GM18870 (cell line): ENCODE data around the gene RGCC.
A peak's percentile ranks its signal among the peaks of the same experiment; 100 is the strongest.
"Not testable (repeated sequence)": the region's sequence is repeated elsewhere in the genome, so short reads cannot be mapped to it uniquely, and the experiment has no call there.

Source experiments
- ATAC-seq: cut with Tn5 transposase; IDR thresholded peaks from one replicate; pipeline ENCODE4 v1.9.1; 2021; ENCODE audit warnings: moderate library complexity; ENCODE audit not compliant: unreplicated experiment

RGCC gene

DNA sequence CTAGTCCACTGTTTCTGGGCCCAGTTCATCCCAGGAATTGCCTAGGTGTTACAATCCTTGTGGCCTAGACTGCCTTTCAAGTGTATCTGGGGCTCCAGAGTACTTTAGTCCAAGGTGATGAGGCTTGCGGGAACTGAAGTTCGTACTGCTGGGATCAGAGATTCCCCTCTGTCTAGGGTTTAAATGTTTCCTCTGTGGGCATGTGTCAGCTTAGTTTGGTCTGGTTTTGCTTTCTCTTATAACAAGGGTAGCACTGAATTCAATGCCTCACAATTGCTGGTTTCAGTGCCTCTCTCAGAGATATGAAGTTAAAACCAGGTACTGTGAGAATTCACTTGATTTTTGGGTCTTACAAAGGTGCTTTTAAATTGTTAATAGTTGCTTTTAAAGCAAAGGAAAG, 30.8 kb downstream of the RGCC start:
- peak; percentile 45 for ATAC-seq

- no peak for ATAC-seq
These were observed 33.1 kb downstream of the RGCC start for GRCh38 chr13:41490371-41491015.

GRCh38 chr13:41491436-41491835, 34.1 kb downstream of the RGCC start:
- no peak for ATAC-seq

DNA sequence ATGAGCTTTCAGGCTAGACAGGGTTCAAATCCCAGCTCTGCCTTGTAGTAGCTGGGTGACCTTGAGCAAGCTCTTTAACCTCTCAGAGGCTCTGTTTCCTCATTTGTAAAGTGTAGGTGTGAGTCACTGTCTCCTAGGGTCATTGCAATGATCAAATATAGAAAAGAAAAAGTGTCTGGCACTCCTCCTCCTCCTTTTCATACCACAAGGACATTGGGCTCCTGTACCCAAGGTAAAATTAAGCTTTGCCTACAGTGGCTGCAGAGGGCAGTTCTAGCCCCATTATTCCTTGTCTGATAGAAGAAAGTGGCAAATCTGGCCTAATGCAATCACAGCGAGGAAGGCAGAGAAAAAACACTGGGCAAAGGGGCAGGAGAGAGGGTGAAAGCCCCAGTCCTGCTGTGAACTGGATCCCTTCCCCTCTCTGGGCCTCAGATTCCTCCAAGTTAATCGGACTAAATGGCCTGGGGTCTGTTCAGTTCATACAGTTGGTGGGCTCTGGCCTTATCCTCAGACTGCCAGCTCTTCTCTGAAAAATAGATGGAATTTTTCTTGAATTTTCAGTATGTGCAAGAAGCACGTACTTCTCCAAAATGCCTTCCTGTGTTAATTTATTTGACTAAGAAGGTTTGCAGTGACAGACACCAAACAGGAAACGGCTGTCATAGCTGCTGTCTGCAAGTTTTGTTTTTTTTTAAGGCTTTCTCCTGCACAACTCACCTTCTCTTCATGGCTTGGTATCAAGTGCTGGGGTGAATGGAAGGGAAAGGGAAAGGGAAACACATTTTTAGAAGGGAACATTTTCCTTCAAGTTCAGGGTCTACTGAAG, 35.3 kb downstream of the RGCC start:
- no peak for ATAC-seq

DNA sequence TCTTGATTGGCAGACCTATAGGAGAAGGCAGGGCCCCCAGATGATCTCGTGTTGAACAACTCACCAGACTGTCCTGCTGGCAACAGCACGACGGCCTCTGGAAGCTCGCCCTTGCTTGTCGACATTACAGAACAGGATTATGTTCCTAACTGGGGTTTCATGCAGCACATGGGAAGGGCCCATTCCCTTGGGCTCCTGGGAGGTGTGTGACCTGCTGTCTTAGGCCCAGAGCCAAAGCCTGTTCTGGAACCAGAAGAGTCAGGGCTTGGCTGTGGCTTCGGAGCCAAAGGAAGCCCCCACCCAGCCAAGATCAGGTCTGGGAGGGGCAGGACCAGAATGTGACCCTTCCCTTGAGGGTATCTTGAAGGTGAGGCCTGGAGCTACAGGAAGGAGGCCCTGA, 36.9 kb downstream of the RGCC start:
- ATAC-seq: no peak

DNA sequence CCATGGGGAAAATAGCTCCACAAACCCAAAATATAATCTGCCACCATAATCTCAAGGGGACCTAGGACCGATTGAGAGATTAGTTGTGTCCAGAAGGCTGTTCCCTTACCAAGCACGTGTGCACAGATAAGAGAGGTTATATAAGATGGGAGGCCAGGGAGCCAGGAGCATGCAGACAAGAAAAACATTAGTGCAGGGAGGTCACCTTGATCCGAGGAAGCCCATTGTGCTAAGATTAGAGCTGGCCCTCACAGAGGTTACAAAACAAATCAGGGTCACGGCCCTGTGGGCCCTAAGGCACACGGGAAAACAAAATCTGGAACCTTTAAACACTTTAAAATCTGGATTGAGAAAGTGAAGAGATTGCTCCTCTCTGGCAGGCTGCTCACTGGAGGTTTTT, 37.7 kb downstream of the RGCC start:
- no peak for ATAC-seq

DNA sequence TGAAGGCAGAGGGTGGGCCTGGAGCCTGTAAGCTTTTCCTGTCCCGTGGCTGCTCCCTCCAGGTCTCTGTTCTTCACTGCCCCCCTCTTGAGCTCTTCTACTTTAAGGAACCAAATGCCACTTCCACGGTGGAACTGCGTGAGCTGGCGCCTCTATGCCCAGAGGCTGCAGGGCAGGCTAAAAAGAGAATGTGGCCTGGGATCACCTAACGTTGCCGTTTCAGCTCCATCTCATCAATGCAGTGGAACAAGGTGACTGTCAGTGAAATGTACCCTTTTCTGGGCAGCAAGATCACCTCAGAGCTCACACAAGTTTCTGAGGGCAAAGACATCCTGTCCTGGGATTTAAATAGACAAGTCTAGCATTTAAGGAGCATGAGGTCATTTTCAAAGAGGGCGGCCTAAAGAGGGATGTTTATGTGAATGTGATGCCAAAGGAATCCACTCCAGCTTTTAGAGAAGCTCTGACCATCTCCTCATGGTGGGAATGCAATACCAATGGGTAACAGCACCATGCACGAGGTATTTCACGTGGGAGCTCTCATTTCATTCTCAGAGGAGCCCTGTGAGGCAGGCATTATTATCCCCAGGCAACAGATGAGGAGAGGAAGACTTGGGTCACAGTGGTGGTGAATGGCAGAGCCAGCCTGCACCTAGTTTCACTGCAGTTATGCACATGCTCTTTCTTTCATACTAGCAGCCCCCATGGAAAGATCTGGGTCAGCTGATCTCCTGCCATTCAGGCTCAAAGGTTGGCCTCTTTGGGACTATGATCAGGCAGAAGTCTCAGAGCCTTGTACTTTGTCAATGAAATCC, 39.3 kb downstream of the RGCC start:
- ATAC-seq: no peak

DNA sequence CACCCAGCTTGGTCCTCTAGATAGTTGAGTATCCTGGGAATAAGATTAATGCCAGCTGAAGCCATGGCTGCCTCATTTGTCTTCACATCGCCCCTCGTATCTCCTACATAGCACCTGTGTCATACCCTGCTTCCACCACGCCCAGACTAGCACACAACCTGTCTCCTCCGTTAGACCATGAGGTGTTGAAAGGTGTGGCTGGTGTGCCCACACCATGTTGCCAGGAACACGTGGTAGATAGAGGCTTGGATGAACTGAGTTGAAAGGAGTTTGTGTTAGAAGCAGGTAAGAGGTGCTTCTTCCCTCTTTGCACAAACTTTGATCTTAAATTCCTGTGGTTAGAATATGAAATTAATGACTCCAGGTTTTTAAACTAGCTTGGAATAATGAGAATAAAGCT, 40.1 kb downstream of the RGCC start:
- no peak for ATAC-seq

DNA sequence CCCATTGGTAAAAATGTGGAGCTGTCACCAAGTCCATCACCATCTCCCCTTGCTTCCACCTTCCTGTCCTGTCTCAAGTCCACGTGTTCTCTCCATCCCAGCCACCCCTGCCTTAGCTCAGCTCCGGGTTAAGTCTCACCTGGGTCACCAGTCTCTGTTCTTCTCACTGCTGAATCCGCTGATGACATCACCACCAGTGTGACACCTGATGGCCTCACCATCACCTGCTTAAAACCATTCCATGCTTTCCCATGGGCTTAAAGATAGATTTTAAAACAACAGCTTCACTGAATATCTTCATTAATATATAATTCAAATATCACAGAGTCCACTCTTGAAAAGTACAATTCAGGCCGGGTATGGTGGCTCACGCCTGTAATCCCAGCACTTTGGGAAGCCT, 42.1 kb downstream of the RGCC start:
- no peak for ATAC-seq

- ATAC-seq: no peak
These were observed 43.2 kb downstream of the RGCC start for GRCh38 chr13:41500511-41500910.

DNA sequence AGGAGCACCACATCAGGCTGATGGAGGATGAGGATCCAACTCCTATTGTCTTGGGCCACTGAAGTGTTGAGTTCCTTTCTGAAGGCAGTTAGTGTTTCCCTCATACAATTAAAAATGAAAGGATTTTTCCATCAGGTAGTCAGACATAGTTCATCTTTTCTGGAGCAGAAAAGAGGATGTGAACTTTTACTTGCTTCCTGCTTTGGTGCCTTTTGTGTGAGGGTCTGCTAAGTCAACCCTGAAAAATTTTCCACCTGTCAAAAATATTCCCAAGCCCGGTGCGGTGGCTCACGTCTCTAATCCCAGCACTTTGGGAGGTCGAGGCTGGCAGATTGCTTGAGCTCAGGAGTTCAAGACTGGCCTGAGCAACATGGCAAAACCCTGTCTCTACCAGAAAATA, 43.9 kb downstream of the RGCC start:
- ATAC-seq: no peak

DNA sequence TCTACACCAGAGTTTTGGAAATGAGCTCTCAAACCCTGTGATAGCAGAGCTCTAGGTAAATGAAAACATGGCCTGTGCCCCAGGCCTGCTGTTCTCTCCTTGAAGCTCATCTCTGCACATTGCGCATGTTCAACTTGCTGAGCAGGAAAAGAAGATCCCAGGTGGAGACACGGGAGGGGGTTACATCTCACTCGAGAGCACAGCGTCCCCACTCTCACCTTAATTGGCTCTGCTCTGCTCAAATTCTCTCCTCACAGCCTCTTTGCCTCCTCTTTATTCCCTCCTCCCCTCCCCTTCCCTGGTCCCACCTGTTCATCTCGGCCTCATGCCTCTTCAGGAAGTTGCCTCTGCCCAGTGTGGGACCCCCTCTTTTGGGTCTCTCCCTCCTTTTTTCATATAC, 44.7 kb downstream of the RGCC start:
- no peak for ATAC-seq

DNA sequence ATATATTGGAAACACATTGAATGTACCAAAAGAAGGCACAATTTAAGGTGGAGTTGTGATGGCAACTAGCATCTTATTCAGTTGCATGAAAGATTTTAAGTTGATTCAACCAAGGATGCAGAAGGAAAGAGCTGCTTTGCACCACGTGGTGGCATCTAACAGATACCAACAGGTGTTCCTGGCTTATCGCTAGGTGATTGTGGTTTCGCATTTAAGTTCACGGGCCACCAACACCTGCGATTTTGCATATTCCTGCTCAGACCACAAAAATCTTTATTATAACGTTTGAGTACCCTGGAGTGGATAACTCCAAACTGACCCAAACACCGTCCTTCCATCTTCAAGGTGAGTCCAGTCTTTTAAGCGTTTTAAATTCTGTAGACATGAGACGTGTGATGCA, 45.3 kb downstream of the RGCC start:
- ATAC-seq: peak; percentile 58

GRCh38 chr13:41503356-41503755, 46.0 kb downstream of the RGCC start:
- no peak for ATAC-seq

DNA sequence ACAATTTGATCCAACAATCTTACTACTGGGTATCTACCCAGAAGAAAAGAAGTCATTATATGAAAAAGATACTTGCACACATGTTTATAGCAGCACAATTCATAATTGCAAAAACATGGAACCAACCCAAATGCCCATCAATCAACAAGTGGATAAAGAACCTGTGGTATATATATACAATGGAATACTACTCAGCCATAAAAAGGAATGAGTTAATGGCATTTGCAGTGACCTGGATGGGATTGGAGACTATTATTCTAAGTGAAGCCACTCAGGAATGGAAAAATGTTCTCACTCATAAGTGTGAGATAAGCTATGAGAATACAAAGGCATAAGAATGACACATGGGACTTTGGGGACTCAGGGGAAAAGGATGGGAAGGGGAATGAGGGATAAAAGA, 47.3 kb downstream of the RGCC start:
- not testable (repeated sequence) for ATAC-seq

DNA sequence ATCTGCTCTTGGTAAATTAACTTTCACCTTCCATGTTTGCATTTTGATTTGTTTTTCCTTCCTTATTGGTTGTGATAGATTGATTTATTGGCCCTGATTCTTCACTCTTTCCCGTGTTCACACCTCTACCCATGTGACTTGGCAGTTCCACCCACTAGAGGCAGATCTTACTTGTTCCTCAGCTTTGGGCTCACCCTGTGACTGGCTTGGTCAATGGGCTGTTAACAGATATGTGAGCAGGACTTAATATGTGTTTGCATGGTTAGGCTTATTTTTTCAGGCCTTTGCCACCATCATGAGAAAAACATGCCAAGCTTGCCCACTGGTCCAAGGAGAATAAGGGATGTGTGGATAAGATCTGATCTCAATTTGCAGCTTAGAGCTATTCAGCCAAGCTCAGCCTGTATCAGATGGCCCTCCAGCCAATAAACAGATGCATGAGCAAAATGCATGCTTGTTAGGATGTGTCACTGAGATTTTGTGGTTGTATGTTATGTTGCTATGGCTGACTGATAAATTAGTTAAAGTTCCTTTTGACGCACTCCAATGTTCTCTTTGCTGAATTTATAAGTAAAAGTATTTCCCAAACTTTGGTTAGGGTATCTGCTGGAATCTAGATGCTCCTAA, 48.0 kb downstream of the RGCC start:
- ATAC-seq: no peak

DNA sequence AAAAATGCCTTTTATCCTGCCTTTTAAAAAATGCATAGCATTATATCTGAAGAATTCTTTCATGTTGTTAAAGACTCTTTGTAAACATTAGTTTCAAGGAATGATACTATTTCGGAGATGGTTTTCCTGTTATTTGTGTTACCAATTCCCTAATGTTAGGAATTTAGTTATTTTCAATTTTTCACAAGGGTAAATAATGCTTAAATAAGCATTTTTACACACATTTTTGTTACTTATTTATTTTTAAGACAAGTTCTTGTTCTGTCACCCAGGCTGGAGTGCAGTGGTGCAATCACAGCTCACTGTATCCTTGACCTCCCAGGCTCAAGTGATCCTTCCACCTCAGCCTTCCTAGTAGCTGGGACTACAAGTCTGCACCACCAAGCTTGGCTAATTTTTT, 49.0 kb downstream of the RGCC start:
- ATAC-seq: no peak

- no peak for ATAC-seq
These were observed 52.6 kb downstream of the RGCC start for GRCh38 chr13:41509971-41510370.

- ATAC-seq: no peak
These were observed 54.5 kb downstream of the RGCC start for GRCh38 chr13:41511827-41512226.

GRCh38 chr13:41512441-41512840, 55.1 kb downstream of the RGCC start:
- ATAC-seq: no peak

- ATAC-seq: no peak
These were observed 56.2 kb downstream of the RGCC start for GRCh38 chr13:41513600-41513999.
